SK-N-SH (cell line): ENCODE data around the gene SHD.

Source experiments
- EP300 ChIP-seq, 2 experiments: IDR thresholded peaks; 2 replicates each; pipeline versions ENCODE4 v1.4.0 to v1.6.1; 2012; ENCODE audit warnings: borderline replicate concordance in 1 of 2, low read depth in 1 of 2, low read length in 1 of 2
- FOSL2 ChIP-seq: IDR thresholded peaks from 2 replicates; pipeline ENCODE4 v1.4.0; 2012; ENCODE audit warnings: low read depth, mild to moderate bottlenecking, moderate library complexity, borderline replicate concordance
- FOXJ3 ChIP-seq: sonication (generic); formaldehyde crosslinking; IDR thresholded peaks from 2 replicates; pipeline ENCODE4 v1.5.1; 2020; ENCODE audit warnings: mild to moderate bottlenecking, missing genetic modification reagents
- FOXM1 ChIP-seq: IDR thresholded peaks from 2 replicates; pipeline ENCODE4 v1.4.0; 2012; ENCODE audit warnings: low read depth, mild to moderate bottlenecking
- POLR2AphosphoS5 ChIP-seq: IDR thresholded peaks from 2 replicates; pipeline ENCODE4 v1.6.1; 2012; ENCODE audit warnings: low read depth, low read length
- RFX5 ChIP-seq: IDR thresholded peaks from 2 replicates; pipeline ENCODE4 v1.6.1; 2012; ENCODE audit warnings: mild to moderate bottlenecking, improper control_type of control experiment, low read length
- RXRA ChIP-seq: IDR thresholded peaks from 2 replicates; pipeline ENCODE4 v1.4.0; 2012; ENCODE audit warnings: low read depth, mild to moderate bottlenecking, borderline replicate concordance
- TEAD4 ChIP-seq: IDR thresholded peaks from 2 replicates; pipeline ENCODE4 v1.4.0; 2012; ENCODE audit warnings: mild to moderate bottlenecking, borderline replicate concordance; ENCODE audit not compliant: insufficient read depth
- YY1 ChIP-seq: IDR thresholded peaks from 2 replicates; pipeline ENCODE4 v1.4.0; 2012; ENCODE audit warnings: low read depth, mild to moderate bottlenecking
- TF ChIP-seq, protein P1 (sequence below): fragments of 200-600 bp; sonication (generic); IDR thresholded peaks from 2 replicates; pipeline ENCODE4 v1.6.1; 2017; ENCODE audit warnings: antibody characterized with exemption, mild to moderate bottlenecking, moderate library complexity
- TF ChIP-seq, protein P2 (sequence below): IDR thresholded peaks from 2 replicates; pipeline ENCODE4 v1.6.1; 2012; ENCODE audit warnings: mild to moderate bottlenecking, low read depth, low read length, moderate library complexity
- TF ChIP-seq, protein P3 (sequence below): IDR thresholded peaks from 2 replicates; pipeline ENCODE4 v1.4.0; 2012; ENCODE audit warnings: low read depth

GRCh38 chr19:4313847-4314490 lies 34.9 kb downstream of the SHD start:
- TF ChIP-seq POLR2AphosphoS5: no peak
- no peak for TF ChIP-seq EP300 (IDR thresholded peaks at IDR 0.05; ENCODE audit: borderline replicate concordance in 1 of 2, low read depth in 1 of 2, low read length in 1 of 2)
- TF ChIP-seq FOSL2: no peak
- TF ChIP-seq, protein P1, sequence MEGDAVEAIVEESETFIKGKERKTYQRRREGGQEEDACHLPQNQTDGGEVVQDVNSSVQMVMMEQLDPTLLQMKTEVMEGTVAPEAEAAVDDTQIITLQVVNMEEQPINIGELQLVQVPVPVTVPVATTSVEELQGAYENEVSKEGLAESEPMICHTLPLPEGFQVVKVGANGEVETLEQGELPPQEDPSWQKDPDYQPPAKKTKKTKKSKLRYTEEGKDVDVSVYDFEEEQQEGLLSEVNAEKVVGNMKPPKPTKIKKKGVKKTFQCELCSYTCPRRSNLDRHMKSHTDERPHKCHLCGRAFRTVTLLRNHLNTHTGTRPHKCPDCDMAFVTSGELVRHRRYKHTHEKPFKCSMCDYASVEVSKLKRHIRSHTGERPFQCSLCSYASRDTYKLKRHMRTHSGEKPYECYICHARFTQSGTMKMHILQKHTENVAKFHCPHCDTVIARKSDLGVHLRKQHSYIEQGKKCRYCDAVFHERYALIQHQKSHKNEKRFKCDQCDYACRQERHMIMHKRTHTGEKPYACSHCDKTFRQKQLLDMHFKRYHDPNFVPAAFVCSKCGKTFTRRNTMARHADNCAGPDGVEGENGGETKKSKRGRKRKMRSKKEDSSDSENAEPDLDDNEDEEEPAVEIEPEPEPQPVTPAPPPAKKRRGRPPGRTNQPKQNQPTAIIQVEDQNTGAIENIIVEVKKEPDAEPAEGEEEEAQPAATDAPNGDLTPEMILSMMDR: no peak
- TF ChIP-seq, protein P2, sequence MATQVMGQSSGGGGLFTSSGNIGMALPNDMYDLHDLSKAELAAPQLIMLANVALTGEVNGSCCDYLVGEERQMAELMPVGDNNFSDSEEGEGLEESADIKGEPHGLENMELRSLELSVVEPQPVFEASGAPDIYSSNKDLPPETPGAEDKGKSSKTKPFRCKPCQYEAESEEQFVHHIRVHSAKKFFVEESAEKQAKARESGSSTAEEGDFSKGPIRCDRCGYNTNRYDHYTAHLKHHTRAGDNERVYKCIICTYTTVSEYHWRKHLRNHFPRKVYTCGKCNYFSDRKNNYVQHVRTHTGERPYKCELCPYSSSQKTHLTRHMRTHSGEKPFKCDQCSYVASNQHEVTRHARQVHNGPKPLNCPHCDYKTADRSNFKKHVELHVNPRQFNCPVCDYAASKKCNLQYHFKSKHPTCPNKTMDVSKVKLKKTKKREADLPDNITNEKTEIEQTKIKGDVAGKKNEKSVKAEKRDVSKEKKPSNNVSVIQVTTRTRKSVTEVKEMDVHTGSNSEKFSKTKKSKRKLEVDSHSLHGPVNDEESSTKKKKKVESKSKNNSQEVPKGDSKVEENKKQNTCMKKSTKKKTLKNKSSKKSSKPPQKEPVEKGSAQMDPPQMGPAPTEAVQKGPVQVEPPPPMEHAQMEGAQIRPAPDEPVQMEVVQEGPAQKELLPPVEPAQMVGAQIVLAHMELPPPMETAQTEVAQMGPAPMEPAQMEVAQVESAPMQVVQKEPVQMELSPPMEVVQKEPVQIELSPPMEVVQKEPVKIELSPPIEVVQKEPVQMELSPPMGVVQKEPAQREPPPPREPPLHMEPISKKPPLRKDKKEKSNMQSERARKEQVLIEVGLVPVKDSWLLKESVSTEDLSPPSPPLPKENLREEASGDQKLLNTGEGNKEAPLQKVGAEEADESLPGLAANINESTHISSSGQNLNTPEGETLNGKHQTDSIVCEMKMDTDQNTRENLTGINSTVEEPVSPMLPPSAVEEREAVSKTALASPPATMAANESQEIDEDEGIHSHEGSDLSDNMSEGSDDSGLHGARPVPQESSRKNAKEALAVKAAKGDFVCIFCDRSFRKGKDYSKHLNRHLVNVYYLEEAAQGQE: no peak
- TF ChIP-seq RXRA: no peak
- TF ChIP-seq TEAD4: no peak
- TF ChIP-seq FOXM1: no peak
- TF ChIP-seq YY1: no peak
- TF ChIP-seq FOXJ3 (CRISPR knock-in tag): no peak
- no peak for TF ChIP-seq RFX5
- TF ChIP-seq, protein P3, sequence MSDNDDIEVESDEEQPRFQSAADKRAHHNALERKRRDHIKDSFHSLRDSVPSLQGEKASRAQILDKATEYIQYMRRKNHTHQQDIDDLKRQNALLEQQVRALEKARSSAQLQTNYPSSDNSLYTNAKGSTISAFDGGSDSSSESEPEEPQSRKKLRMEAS: no peak
